Activated CD4-positive, CD25-positive, alpha-beta regulatory T cell treated with anti-CD3 and anti-CD28 coated beads, Interleukin-2, amount 50 U/mL, for 72 hours (primary cell): Measurements from ENCODE around the gene LTC4S.

ENCODE experiments used
- DNase-seq: peaks from one replicate; pipeline ENCODE4 v3.0.0; 2021

The LTC4S gene

DNA sequence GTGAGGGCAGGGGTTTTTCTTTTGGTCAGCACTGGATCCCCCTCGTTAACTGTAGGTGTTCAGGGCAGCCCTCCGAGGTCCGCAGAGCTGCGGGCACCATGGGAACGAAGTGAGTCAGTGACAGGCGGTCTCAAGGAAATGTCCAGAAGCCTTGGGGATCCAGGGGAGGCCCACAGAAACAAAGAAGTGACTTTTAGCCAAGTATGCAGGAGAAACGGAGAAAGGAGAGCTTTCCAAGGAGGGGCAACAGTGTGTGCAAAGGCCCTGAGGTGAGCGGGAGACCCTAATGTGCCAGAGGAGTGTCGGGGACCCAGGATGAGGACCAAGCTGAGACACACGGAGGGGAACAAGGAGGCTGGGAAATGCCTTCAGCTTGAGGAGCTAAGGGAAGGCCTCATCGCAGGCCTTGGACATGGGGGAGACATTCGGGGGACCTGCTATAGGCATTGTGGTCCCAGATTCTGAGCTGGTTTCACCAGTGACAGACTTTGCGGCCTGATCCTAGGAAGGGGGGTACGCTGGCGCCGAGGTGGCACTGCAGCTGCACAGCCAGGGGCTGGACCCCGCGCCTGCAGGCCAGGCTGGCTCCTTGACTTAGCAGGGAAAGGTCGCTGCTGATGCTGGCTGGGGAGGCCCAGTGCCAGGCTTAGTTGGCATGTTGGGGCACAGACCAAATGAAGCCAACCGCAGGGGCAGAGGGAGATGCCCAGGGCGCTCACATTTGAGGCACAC lies 3.3 kb downstream of the LTC4S start:
- DNase-seq: no peak

DNA sequence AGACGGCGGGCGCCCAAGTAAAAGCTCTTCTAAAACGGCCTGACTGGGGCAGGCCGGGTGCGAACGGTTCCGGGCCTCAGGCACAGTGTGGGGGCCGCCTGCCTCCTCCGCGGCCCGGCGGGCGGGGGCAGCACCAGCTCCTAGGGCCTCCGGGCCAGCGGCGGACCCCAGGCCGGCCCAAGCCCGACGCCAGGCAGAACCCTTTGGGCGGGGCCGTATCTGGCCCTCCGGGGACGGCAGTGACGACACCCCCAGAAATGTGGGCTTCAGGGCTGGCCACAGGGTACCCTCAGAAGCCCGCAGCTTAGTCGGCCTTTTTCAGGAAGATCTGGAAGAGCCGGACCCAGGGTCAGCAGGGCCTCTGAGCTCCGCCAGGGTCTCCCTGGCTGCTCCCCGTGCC lies 4.0 kb downstream of the LTC4S start:
- no peak for DNase-seq

DNA sequence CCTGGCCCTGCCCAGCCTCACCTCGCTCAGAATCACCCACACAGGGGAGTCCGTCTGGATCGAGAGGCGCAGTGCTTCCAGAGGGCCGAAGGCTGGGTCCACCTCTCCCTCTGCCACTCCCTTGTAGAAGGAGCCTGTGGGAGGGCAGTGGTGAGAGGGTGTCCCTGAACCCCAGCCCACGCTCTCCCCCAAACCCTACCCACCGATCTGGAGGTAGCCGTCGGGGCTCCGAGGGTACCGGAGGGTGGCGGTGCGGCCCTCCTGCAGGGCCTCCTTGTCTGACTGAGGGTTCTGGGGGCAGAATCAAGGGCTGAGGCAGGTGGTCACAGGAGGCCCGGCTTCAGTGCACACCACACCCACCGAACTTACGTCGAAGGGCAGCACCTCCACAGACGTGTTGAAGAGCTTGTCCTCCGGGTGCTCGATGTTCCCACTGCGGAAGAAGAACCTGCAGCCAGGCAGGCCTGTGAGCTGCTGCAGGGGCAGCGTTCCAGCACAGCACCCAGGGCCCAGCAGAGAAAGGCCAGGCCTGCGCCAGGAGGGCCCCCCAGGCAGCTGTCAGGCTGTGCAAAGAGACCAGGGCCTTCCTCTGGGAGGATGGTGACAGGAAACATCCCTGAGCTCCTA lies 4.5 kb downstream of the LTC4S start:
- DNase-seq: no peak

DNA sequence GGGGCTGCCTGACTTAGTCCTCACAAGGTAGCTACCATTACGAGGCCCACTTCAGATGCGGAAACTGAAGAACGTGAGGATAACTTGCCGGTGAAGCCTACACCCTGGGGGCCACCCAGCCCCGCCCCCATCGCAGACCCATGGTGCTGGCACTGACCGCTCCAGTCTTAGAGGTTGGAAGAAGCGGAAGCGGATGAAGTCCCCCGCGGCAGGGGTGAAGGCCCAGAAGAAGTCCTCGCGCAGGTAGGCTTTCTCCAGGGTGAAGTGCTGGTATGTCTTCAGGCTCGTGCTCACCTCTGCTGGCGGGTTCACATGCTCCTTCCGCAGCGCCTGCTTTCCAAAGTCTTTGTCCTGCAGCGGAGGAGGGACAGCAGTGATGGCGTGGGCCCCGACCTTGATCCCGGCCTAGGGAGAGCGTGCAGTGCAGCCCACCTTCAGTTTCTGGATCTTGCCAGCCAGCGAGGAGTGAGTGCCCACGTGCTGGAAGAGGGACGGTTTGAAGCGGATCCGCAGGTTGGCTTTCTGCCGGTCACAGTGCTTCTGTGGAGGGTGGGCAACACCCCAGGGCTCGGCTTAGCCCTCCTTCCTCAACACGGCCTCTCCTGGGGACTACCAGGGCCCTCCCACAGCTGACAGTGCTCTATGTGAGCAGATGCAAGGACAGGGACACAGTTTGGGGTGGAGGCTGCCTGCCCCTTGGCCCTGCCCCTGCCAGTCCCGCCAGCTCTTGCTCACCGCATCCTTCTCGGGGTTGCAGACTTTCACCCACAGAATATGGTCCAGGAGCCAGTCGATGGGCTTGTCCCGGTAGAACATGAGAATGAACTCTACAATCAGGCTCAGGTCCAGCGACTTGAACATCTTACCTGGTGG lies 5.2 kb downstream of the LTC4S start:
- DNase-seq: no peak

DNA sequence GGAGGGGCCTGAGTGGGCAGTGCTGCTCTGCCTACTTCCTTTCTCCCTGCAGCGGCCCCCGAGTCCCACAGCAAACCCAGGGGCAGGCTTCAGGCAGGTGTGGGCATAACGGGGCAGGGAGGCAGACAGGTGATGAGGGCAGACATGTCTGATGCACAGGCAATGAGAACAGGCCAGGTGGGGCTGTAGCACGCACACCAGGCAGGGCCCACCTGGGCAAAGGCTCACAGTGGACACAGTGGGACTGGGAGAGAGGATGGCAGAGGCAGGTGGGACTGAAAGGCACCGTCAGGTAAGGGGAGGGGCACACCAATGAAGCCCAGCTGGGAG lies 5.8 kb downstream of the LTC4S start:
- no peak for DNase-seq

DNA sequence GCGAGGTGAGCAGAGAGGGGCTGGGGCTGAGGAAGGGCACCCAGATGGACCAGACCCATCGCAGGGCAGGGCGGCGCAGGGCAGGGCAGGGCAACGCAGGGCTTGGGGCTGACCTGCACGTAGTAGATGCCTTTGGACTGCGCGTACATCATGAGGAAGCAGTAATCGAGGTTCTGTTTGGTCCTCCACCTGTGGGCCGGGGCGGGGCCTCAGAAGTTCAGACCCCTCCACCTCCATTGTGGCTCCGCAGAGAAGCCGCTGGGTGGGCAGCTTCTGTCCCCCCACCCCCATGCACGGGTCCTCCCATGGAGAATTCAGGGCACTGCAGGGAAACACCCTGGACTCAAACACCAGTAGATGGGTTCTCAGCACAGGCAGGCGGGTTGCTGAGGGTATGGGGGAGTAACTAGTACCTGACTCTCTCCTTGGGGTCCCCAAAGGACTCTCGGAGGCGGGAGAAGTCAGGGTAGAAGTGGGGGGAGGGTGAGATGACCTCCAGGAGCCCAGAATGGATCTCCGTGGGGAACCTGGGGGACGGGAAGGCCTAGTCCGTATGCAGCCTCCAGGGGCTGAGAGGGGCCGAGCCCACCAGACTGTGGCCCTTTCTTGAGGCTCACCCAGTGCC lies 6.4 kb downstream of the LTC4S start:
- DNase-seq: no peak

DNA sequence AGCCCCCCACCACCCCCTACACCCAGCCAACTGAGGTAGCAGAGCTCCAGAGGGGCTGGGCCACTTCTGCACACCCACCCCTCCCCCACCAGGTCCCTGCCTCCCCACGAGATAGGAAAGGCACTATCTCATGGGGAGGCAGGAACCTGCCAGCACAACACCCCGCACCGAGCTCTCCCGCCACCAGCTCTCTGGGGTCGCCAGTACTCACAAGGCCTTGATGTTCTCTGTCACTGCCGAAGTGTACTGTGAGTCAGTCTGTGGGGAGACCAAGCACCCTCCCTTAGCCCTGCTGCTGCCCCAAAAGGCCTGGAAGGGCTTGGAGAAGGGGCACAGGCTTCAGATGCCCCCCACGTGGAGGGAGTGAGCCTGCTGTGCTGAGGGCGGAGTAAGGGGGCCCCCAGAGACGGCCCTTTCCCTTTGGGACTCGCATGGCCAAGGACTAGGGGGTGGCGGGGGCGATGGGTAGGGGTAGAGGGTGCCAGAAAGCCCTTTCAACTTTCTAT lies 7.0 kb downstream of the LTC4S start:
- no peak for DNase-seq

DNA sequence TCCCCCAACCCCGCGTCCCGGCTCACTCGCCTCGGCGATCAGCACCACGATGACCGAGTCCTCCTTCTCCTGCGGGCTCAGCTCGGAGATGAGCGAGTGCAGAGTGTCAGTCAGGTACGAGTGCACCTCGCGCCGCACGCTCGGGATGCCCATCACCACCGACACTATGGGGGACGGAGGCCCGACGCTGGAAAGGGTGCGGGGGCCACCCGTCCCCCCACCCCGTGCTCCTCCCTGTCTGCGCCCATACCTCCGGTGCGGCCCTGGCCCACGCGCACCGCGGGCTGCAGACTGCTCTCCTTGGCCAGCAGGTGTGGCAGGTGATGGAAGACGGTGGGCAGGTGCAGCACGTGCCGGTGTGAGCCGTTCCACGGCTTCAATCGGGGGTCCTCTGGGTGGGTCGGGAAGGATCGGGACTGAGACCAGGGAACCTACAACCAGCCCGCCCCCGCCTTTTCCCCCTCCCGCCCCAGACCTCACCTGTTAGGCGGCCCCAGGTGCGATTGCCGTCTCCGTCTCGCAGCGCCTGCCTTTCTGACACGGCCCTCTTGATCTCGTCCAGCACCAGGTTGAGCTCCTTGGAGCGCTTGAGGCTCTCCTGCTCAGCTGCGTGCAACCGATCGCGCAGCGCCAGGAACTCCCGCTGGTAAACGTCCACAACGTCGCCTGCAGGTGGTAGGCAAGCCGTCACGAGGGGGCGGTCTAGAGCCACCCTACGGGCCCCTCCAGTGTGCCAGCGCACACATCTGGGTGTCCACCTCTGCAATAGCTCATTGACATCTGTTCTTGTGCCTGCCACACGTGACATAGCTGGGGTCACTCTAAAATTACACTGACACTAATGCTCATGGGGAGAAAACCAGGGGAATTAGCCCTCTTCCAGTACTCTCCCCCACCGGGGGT lies 7.8 kb downstream of the LTC4S start:
- DNase-seq: peak; percentile 80

DNA sequence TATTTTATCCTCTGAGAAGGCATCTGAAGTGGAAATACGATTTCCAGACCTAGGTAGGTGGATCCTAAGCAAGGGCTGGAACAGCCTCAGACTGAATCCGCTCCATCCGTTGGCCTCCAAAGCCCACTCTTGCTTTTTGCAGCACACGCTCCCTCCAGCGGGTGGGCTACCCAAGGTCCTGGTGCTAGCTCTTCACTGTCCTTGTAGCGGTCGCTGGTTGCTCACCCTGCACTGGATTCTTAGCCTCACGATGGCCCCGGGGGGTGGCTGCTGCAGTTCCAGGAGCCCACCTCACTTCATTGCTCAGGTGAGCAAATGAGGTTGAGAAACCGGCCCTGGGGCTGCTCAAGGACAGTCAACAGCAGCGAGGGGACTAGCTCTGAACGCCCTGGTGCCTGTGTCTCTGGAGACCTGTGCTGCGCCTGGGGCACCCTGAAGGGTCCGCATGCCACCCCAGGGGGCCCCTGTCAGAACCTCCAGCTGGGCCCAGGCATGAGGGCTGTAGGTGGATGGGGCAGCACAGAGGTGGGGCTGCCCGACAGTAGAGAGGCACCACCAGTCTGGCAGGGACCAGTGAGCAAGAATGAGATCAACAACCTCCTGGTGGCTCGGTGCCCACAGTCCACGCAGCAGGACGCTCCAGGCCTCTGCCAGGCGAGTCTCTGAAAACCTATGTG lies 8.6 kb downstream of the LTC4S start:
- DNase-seq: no peak

DNA sequence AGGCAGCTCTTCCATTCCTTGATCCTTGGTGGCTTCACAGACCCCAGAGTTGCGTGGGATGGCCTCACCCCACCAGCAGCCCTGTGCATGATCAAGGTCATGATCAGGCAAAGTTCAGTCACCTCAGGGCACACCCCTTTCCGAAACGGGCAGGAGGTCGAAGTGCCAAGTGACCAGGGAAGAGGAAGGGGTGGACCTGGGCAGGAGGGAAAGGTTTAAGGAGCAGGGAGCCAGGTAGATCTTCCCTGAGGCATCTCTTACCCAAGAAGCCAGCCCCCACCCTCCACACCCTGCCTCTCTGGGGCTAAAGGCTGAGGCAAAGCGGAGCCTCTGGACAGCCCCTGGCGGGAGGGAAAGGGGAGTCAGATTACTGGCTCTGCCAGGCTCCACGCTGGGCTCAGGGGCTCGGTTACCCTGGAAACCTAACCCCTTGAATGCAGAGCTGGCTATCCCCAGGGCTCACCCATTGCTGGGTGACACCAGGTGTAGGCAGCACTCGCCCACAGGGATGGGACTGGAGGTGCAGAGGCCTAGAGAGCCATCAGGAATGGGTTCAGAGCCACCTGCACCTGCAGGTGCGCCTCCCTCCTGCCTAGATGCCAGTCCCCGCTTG lies 9.3 kb downstream of the LTC4S start:
- no peak for DNase-seq

DNA sequence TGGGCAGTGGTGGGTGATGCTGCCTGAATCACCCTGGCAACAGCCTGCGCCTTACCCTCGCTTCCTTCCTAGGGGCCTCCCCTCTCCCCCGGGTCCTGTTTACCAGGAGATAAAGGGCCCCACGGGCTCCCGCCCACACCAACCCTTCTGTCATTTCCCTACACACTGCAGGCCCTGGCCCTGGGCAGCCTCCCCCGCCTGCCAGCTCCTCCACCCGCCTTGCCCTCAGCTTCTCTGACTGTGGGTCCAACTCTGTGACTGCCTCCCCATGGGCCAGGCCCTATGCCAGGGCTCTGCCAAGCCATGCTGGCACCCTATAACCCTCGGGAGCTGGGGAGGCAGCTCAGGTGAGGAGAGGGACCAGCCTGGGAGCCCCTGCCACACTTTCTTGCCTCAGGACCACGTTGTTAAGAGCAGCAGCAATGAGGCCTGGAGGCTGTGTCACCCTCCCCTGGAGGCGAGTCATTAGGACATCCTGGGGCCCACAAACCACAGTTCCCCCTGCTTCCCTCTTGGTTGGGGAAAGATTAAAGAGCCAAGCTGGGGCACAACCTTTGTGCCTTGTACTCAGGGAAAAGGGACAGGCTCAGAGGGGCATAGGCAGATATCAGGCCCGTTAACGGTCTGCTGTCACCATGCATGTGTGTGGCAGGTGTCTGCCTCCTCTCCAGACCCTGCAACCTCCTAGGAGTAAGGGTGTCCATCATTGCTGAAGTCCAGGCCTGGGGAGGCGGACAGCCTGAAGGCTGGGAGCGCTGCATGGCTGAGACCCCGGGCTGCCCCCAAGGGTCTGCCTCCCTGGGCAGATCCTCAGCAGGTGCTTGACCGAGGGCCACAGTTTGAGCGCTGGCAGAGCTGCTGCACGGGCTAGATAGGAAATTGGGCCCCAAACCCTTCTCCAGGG lies 10.1 kb downstream of the LTC4S start:
- DNase-seq: peak; percentile 64

DNA sequence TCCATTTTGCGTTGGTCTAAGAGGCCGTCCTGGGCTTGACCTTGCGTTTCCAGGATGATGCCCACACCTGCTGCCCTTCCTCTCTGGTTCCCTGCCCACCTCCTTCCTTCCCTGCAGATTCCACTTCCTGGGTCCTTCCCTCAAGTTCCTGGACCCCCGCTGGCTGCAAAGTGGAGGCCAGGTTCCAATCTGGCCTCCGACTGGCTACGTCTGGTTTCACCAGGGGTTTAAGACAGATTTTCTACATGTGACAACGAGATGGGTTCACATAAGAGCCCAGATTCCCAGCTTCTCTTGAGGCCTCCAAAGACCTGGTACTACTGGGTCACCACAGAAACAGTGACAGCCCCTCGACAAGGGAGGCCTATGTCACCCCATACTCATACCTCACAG lies 10.8 kb downstream of the LTC4S start:
- DNase-seq: no peak

DNA sequence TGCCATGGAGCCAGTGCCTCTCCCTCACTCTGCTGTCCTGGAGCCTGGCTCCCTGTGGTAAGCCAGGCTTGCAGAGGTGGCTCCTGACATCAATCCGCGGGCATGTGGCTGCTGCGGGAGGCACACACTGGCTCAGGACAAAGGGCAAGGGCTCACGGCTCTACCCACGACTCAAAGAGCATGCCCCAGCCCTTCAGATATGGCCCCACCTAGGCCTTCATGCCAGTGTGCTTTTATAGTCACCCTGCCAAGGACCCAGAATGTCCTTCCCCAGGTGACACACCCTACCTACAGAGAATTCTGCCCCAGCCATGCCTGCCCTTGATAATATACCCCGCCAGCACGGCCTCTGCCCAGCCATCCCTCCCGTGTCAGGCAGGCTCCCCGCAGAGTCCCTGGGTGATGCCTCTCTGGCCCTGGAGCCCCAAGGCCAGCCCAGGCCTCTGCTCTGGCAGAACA lies 11.3 kb downstream of the LTC4S start:
- DNase-seq: no peak

DNA sequence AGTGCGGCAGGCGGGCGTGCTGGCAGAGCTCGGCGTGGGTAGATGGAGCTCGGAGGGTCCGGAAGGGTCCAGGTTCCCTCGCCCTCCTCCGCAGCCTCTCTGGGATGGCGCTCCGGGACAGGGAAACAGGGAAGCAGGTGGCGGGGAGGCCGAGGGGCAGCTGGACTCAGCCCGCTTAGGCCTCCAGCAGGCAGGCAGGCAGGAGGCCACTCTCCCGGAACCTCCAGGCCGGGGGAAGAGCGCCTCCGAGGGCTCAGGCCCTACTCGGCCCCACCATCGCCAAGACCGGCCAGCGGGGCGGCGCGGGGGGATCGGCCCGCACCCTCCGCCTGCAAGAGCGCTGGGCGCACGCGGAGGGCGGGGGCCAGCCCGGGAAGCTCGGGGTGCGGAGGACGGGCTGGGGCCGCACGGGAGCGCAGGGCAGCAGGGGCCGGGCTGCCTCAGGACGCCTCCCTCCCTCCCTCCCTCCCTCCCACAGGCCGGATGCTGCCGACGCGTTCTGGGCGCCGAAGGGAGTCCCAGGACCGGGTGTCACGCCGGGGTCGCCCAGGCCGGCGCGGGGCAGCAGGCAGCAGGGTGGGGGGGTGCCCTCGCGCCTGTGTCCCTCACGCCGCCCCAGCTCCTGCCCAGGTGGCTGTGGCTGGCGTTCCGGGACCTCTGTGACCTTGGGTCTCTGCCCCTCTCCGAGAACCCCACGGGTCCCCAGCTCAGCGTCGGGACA lies 11.9 kb downstream of the LTC4S start:
- peak; percentile 49 for DNase-seq

DNA sequence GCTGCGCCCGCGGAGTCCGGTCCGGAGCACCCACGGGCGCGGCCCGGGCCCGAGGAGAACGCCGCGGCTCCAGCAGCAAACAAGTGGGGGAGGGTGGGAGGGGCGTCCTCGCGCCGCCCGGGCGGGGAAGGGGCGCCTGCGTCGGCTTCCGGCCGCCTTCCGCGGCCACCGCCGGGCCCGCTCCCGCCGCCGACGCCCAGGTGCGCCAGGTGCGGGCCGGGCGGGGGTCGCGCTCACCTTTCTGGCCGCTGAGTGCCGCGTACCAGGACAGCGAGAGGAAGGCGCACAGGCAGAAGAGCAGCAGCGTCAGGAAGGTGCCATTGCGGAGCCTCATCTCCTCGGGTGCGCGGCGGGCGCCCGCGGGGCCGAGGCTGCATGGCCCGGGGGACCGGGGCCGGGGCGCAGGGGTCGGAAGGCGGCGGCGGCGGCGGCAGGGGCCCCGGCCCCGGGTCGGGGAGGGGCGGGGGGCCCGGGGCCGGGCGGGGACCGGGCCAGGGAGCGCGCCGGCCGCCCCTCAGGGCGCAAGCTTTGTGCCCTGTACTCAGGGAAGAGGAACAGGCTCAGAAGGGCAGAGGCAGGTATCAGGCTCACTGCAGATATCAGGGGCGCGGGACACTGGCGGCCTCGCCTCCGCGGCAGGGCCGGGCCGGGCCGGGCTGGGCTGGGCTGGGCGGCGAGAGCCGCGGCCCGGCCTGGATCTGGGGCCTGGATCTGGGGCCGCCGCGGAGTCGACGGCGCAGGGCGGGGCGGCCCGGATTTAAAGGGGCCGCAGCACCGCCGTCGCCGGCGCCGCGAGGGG lies 12.7 kb downstream of the LTC4S start, which contains the start of gene MGAT4B:
MGAT4B (minus strand) TSS at position 617 of the 799 bp plus-strand sequence; CDS start at position 334, 283 bp downstream.
- DNase-seq: peak; percentile 69

DNA sequence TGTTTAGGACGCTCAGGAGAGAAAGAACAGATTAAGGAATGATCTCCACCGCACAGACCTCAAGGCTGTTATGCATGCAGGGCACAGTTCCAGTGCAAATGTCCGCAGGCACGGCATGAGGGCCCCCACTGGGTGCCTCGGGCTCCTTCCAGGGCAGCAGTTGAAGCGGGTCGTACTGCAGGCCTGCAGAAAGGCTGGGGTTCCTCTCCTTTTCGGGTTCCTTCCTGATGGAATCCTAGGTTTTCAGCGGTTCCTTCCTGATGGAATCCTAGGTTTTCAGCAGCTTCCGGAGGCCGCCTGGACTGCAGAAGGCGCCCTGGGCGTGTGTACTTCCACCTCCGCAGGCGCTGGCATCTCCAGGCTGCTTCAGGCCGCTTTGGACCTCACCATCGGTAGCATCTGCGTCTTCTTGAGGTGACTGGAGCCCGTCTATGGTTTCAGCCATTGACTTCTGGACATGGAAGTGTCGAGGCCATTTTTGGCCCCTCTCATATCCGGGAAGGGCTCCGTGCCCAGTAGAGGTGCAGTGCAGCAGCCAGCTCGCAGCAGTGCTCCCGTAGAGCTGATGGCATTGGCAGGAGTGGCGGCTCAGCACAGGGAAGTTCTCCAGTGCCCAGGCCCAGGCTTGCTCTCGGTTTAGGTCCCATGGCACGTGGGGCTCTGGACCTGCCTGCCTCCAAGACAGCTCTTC lies 18.5 kb downstream of the LTC4S start:
- no peak for DNase-seq

DNA sequence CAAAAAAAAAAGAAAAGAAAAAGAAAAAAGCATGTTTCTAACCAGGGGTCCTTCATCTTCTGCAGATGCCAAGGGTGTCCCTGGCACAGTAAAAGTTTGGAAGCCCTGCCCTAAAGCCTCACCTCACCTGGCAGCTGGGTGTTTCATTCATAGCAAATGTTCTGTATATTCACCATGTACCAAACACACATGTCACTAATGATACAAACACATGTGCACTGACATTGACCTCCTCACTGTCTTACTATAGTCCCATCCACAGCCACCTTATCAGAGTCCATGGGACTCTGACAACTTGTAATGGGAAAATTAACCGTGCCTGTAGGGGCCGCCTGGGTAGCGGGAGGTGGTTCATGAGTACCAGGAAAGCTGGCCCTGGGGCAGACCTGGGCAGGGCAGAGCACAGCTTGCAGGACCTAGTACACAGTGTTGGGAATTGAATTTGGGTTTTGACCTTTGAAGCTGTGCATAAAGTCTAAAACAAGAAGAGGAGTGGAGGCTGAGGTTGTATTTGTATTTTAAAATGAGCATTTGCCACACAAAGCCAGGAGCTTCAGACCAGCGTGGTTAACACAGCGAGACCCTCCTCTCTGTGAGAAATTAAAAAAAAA lies 19.3 kb downstream of the LTC4S start:
- no peak for DNase-seq
